A549 (cell line): ENCODE measurements around the gene TAF3.

Experiments used
- CHD4 ChIP-seq: fragments of 200-600 bp; sonication (generic); IDR thresholded peaks from 2 replicates; pipeline ENCODE4 v1.6.1; 2016; ENCODE audit warnings: antibody characterized with exemption, mild to moderate bottlenecking, borderline replicate concordance
- CTCF ChIP-seq: fragments of >200 bp; sonication (Bioruptor Twin); formaldehyde crosslinking; IDR thresholded peaks from 3 replicates; pipeline ENCODE4 v1.5.1; 2016
- POLR2A ChIP-seq: IDR thresholded peaks from 2 replicates; pipeline ENCODE4 v1.6.1; 2012; ENCODE audit warnings: mild to moderate bottlenecking, low read length
- ZFP36 ChIP-seq: fragments of 450-650 bp; IDR thresholded peaks from 2 replicates; pipeline ENCODE4 v1.6.1; 2014; ENCODE audit warnings: borderline replicate concordance; ENCODE audit not compliant: partially characterized antibody

DNA sequence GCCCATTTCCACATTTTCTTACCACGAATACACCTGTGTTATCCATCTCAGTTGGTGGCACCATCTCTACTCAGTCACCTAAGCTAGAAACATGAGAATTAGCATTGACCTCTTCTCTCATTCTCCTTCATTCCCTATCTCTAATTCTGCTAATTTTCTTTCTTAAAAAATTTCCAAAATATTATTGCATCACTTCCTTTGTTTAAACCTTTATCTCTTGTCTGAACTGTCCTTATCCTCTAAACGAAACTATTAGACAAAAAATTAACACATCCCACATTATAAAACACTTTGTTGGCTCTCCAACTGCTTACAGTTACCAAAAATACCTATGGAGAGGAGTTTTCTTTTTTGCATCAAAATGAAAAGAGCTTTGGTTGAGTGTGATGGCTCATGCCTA is 18.3 kb downstream of the TAF3 start:
- TF ChIP-seq POLR2A, result no peak
- no peak for TF ChIP-seq ZFP36
- no peak for TF ChIP-seq CHD4
- TF ChIP-seq CTCF, result no peak
